ENCODE data around the gene PEDS1.

GRCh38 chr20:50149481-50150254 is 3.9 kb downstream of the PEDS1 start:
- TF ChIP-seq CTCF (IDR thresholded peaks at IDR 0.05) (no peak), EZH2phosphoT487 (IDR thresholded peaks at IDR 0.05) (no peak)
